Activated CD4-positive, alpha-beta T cell treated with anti-CD3 and anti-CD28 coated beads, Interleukin-2, amount 50 U/mL, for 16 hours (primary cell): ENCODE measurements around the gene GLYATL2.

ENCODE experiments used
- DNase-seq: peaks from one replicate; pipeline ENCODE4 v3.0.0-alpha.2; 2020

The GLYATL2 gene

GRCh38 chr11:58796333-58796732 lies 48.2 kb downstream of the GLYATL2 start:
- DNase-seq, result no peak

GRCh38 chr11:58788355-58789023 lies 56.0 kb downstream of the GLYATL2 start:
- DNase-seq, result peak; percentile 60

GRCh38 chr11:58787903-58788302 lies 56.6 kb downstream of the GLYATL2 start:
- DNase-seq, result no peak

- no peak for DNase-seq
Observed at GRCh38 chr11:58786693-58787092, 57.8 kb downstream of the GLYATL2 start.

DNA sequence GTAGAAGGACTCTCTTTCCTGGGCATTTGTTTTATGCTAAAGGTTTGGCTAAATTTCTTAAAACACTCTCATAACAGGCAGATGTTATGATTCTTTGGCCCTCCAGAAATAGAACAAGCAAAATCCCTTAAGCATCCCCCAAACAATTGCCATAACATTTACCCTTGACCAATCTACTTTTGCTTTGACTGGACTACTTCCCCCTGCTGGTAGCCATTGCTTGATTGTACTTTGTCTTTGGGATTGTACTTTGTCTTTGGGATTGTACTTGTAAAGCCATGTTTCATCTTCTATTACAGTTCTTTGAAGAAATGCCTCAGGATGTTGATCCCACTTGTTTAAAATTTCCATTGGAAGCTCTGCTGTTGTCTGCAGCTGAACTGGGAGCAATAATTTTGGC lies 59.5 kb downstream of the GLYATL2 start:
- no peak for DNase-seq
